Retinal pigment epithelial cell (primary cell): ENCODE results near the gene MAP4K1.

Experiments
- DNase-seq: peaks from one replicate; pipeline ENCODE4 v3.0.0-alpha.2; 2010; ENCODE audit warnings: low read depth
- H3K4me3 ChIP-seq: 2 replicates; pipeline ENCODE4 v1.5.1; 2011; ENCODE audit warnings: mild to moderate bottlenecking, low read length, control low read depth, moderate library complexity
- TF ChIP-seq, protein P1 (sequence below): conservative IDR thresholded peaks from 2 replicates; pipeline ENCODE4 v1.5.1; 2011; ENCODE audit warnings: low read depth, low read length, control low read depth, inconsistent platforms

MAP4K1 gene

DNA sequence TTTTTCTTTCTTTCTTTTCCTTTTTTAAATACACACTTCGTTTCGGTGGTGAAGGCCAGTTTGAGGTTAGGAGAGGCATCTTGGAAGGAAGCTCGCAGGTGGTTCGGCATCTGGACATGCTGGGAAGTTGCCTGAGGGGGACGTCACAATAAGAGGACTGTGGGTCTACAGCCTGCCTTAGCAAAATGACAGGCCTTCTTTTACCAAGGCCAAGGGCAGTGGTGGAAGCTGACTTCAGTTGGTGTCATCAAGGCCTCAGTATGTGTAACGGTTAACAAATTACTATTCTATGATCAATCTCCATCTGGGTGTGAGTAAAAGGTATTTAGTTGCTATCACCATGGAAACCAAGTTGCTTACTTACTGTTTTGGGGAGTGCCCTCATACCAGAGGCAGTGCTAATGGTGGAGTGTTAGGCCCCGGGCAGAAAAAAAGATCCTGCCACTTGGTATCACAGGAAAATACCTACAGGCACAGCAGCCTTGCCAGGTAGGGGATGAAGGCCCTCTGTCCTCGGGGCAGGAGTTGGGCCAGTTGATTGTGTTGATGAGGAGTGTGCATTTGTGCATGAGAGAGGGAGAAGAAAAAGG is 40.0 kb upstream of the MAP4K1 start:
- DNase-seq: peak; percentile 87
- TF ChIP-seq, protein P1, sequence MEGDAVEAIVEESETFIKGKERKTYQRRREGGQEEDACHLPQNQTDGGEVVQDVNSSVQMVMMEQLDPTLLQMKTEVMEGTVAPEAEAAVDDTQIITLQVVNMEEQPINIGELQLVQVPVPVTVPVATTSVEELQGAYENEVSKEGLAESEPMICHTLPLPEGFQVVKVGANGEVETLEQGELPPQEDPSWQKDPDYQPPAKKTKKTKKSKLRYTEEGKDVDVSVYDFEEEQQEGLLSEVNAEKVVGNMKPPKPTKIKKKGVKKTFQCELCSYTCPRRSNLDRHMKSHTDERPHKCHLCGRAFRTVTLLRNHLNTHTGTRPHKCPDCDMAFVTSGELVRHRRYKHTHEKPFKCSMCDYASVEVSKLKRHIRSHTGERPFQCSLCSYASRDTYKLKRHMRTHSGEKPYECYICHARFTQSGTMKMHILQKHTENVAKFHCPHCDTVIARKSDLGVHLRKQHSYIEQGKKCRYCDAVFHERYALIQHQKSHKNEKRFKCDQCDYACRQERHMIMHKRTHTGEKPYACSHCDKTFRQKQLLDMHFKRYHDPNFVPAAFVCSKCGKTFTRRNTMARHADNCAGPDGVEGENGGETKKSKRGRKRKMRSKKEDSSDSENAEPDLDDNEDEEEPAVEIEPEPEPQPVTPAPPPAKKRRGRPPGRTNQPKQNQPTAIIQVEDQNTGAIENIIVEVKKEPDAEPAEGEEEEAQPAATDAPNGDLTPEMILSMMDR: no peak
- H3K4me3 ChIP-seq: peak overlapping the region; percentile 9

DNA sequence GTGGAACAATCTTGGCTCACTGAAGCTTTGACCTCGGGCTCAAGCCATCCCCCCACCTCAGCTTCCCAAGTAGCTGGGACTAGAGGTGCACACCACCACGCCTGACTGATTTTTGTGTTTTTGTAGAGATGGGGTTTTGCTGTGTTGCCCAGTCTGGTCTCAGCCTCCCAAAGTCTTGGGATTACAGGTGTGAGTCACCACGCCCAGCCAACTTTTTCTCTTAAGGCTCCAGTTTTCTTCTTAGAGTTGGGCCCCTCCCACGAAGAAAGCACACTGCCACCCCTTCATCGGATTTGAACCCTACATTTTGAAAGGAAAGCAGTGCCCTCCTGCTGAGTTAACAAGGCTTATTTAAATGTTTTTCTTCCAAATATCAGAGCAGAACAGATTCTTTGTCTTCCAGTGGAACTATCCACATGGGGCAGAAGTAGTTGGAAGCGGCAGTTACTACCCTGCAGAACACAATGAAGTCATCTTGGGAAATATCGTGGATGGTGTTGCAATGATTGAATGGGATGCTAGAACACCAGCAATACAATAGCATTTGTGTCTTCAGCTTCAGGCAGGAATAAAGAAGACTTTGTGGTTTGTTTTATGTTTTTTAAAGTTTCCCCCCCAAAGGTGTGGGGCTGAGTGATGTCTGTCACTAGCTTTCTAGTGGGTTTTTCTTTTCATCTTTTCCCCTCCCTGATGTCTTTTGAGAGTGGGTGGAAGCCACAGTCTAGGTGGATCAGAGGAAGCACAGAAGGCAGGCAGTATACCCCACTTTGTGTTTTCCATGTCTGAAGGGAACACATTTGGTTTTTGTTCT is 38.6 kb upstream of the MAP4K1 start:
- TF ChIP-seq, protein P1: no peak
- no peak for DNase-seq
- no peak overlapping the region for H3K4me3 ChIP-seq

DNA sequence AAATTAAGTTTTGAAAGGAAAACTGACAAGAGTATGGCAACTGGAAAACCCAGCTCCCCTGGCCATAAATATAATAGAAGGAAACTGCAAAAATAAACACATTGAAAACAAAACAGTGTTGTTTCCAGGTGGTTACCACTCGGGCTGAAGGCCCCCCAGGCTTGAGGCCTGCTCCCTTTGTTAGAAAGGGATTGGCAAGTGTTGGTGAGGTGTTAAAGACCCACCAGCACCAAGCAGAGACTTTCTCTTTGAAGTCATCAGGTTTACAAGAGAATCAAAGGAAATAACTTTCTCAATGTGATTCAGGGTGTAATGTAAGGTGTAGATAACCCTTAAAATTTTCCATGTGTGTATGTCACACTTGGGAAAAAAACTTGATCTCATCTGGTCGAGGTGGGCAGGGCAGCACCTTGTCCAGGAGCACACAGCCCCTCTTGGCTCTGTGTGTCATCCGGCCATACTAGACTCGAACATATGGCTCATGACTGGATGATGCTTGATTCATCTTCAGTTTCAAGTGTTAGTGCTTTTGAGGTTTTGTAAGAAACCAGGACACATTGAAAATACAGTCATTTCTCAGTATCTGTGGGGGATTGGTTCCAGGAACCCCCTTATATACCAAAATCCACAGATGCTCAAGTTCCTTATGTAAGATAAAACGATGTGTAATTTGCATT is 37.5 kb upstream of the MAP4K1 start:
- no peak overlapping the region for H3K4me3 ChIP-seq
- TF ChIP-seq, protein P1: no peak
- no peak for DNase-seq

DNA sequence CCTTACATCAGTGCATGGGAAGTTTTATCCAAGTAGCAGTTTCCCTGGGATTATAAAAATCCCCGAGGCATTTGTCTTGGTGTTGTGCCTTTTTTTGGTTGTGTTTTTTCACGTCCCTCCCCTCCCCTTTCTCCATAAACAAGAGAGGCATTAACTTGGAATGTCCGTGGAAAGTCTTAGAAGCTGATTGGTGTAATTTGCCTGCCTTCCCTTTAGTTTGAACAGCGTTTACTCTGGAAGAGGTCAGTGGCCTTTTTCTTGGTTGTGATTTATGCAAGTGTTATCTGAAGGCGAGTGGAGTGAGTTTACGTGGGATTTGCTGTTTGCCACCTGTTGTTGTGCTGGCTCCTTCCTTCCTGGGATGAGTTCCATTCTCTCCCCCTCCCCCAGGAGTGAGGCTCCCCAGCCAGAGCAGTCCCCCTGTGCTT is 36.9 kb upstream of the MAP4K1 start:
- H3K4me3 ChIP-seq: no peak overlapping the region
- no peak for DNase-seq
- TF ChIP-seq, protein P1: no peak

DNA sequence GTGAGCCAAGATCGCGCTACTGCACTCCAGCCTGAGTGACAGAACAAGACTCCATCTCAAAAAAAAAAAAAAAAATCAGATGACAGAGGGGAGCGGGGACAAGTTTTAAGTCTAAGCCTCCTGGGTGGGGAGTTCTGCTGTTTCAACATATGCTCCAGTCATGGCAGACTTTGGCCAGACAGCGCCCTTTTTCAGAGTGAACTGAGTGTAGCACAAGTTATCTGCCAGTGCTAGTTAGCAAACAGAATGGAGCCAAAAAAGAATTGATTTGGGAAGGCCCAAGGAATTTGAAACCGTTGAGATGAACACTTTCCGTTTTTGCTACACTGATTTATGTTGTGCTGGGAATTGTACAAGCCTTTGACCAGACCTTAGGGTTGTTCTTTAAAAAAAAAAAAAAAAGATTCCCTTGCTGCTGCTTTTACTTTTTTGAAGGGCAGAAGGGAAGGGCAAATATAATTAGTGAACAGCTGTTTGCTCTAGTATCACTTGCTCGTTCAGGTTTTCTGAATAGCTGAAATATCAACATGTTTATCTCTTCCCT is 35.3 kb upstream of the MAP4K1 start:
- H3K4me3 ChIP-seq: peak overlapping the region; percentile 9
- DNase-seq: no peak
- TF ChIP-seq, protein P1: no peak

DNA sequence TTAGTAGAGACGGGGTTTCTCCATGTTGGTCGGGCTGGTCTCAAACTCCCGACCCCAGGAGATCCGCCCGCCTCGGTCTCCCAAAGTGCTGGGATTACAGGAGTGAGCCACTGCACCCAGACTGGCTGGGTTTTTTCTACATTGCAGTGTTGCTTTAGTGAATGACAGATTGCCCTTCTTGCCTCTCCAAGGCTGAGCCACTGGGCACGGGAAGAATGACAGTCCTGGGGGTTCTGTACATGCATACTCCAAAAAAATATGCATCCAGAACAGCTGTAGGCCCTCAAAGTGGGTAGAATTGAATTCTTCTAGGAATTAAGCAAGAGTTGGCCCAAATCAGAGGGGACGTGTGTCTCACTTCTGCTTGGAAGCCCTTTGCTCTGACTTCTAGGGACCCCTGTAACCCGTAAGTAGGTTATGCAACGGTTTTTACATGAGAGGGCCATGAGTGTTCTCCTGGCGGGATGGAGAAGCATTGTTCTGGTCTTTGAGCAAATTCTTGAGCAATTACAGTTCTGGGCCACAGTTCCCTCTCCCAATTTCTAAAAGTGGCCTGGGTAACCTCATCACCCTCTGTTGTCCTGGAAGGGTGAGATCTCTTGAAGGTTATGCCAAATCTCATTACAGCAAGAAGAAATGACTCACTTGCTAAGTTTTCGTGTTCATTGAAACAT is 33.3 kb upstream of the MAP4K1 start:
- TF ChIP-seq, protein P1: no peak
- peak overlapping the region; percentile 100 for H3K4me3 ChIP-seq
- DNase-seq: no peak
